BE2C (cell line): ENCODE data around the gene TCEA2.
A peak's percentile ranks its signal among the peaks of the same experiment; 100 is the strongest.

Source experiments
- DNase-seq: peaks from one replicate; pipeline ENCODE4 v3.0.0-alpha.2; 2020
- H3K27me3 ChIP-seq: fragments of 250-450 bp; sonication (Bioruptor Pico); 2 replicates; pipeline ENCODE4 v1.5.1; 2020; ENCODE audit warnings: mild to moderate bottlenecking
- H3K36me3 ChIP-seq: fragments of 250-450 bp; sonication (Bioruptor Pico); 2 replicates; pipeline ENCODE4 v1.5.1; 2020; ENCODE audit warnings: mild to moderate bottlenecking
- H3K4me1 ChIP-seq: fragments of 250-450 bp; sonication (Bioruptor Pico); 2 replicates; pipeline ENCODE4 v1.5.1; 2020
- H3K4me3 ChIP-seq: 2 replicates; pipeline ENCODE4 v1.5.1; 2011; ENCODE audit warnings: low read depth, low read length
- H3K9me3 ChIP-seq: fragments of 250-450 bp; sonication (Bioruptor Pico); 2 replicates; pipeline ENCODE4 v1.5.1; 2020
- CTCF ChIP-seq: IDR thresholded peaks from 2 replicates; pipeline ENCODE4 v1.5.1; 2012; ENCODE audit warnings: mild to moderate bottlenecking, low read depth, low read length

The TCEA2 gene

GRCh38 chr20:64024141-64024990 lies 38.6 kb upstream of the TCEA2 start:
- Histone ChIP-seq H3K27me3 (no peaks in the 10 kb centered on the region), H3K4me1 (peaks cover 5% of the 10 kb centered on the region; the same call in 1 of the 2 replicates), H3K9me3 (no peaks in the 10 kb centered on the region), H3K4me3 (no peak overlapping the region), H3K36me3 (peaks cover 82% of the 10 kb centered on the region)
- no peak for DNase-seq
- no peak for TF ChIP-seq CTCF

- no peak for TF ChIP-seq CTCF
- Histone ChIP-seq H3K9me3 (no peaks in the 10 kb centered on the region), H3K36me3 (peaks cover 82% of the 10 kb centered on the region), H3K27me3 (no peaks in the 10 kb centered on the region), H3K4me1 (peaks cover 5% of the 10 kb centered on the region; the same call in 1 of the 2 replicates), H3K4me3 (no peak overlapping the region)
- no peak for DNase-seq
Measured at GRCh38 chr20:64025101-64025825, 37.7 kb upstream of the TCEA2 start.

- peaks cover 89% of the 10 kb centered on the region for H3K36me3 ChIP-seq
- DNase-seq: no peak
- peaks cover 5% of the 10 kb centered on the region; the same call in 1 of the 2 replicates for H3K4me1 ChIP-seq
- TF ChIP-seq CTCF: no peak
- H3K4me3 ChIP-seq: no peak overlapping the region
- no peaks in the 10 kb centered on the region for H3K9me3 ChIP-seq
- H3K27me3 ChIP-seq: no peaks in the 10 kb centered on the region
Measured at GRCh38 chr20:64025826-64026412, 37.1 kb upstream of the TCEA2 start.

- no peak for TF ChIP-seq CTCF
- Histone ChIP-seq H3K36me3 (peaks cover 84% of the 10 kb centered on the region), H3K4me1 (peaks cover 5% of the 10 kb centered on the region; the same call in 1 of the 2 replicates), H3K9me3 (no peaks in the 10 kb centered on the region), H3K27me3 (no peaks in the 10 kb centered on the region), H3K4me3 (no peak overlapping the region)
- peak; percentile 64 for DNase-seq
Measured at GRCh38 chr20:64027981-64028685, 34.9 kb upstream of the TCEA2 start.

GRCh38 chr20:64029293-64030117 lies 33.5 kb upstream of the TCEA2 start:
- H3K27me3 ChIP-seq: no peaks in the 10 kb centered on the region
- H3K36me3 ChIP-seq: peaks cover 83% of the 10 kb centered on the region
- no peak for TF ChIP-seq CTCF
- no peak for DNase-seq
- H3K9me3 ChIP-seq: no peaks in the 10 kb centered on the region
- peaks cover 5% of the 10 kb centered on the region; the same call in 1 of the 2 replicates for H3K4me1 ChIP-seq
- H3K4me3 ChIP-seq: no peak overlapping the region
